ENCODE data around the gene G6PC2. TPM values are rescaled to one million over a fixed set of nuclear protein-coding genes. Genes with fewer than 3 reads are reported as not detected.

G6PC2 gene
- total RNA-seq, 1 experiment from 2014 or later: not detected

GRCh38 chr2:168952424-168952823 lies 51.3 kb downstream of the G6PC2 start:
- intact Hi-C loops (cut with micrococcal nuclease; ENCODE audit: unreplicated experiment): no loop called here
- DNase-seq (ENCODE audit: low spot score): no peak
- BruUV-seq (replicated peaks): no TSS peak
- Histone ChIP-seq H3K9me3 (ENCODE audit: low read depth, low read length, poor library complexity, severe bottlenecking) (no peaks in the 10 kb centered on the region), H3K4me1 (ENCODE audit: insufficient read depth, low read length, poor library complexity, severe bottlenecking) (no peaks in the 10 kb centered on the region), H3K36me3 (ENCODE audit: insufficient read depth, low read length, poor library complexity, severe bottlenecking) (no peaks in the 10 kb centered on the region), H3K27ac (ENCODE audit: low read depth, low read length, poor library complexity, severe bottlenecking) (no peak overlapping the region), H3K4me3 (ENCODE audit: low read depth, low read length, poor library complexity, severe bottlenecking) (no peak overlapping the region), H3K27me3 (replicated peaks; ENCODE audit: insufficient read depth, low read depth, low read length, poor library complexity) (no peaks in the 10 kb centered on the region)
- no peak for TF ChIP-seq EZH2 (IDR thresholded peaks at IDR 0.05; ENCODE audit: borderline replicate concordance, low read depth, low read length, poor library complexity, severe bottlenecking)
- ChIA-PET CTCF (no interaction called here), POLR2A (ENCODE audit: low non-redundant PET) (no interaction called here)

- TF ChIP-seq CTCF (conservative IDR thresholded peaks at IDR 0.05; ENCODE audit: low read depth, low read length) (no peak), EZH2 (IDR thresholded peaks at IDR 0.05; ENCODE audit: borderline replicate concordance, low read depth, low read length, poor library complexity, severe bottlenecking) (no peak)
- ChIA-PET POLR2A (ENCODE audit: low non-redundant PET) (no interaction called here), CTCF (no interaction called here)
- DNase-seq (ENCODE audit: low spot score): no peak
- Histone ChIP-seq H3K4me3 (ENCODE audit: low read depth, low read length, poor library complexity, severe bottlenecking) (no peak overlapping the region), H3K27ac (ENCODE audit: low read depth, low read length, poor library complexity, severe bottlenecking) (no peak overlapping the region), H3K4me1 (ENCODE audit: insufficient read depth, low read length, poor library complexity, severe bottlenecking) (no peaks in the 10 kb centered on the region), H3K9me3 (ENCODE audit: low read depth, low read length, poor library complexity, severe bottlenecking) (no peaks in the 10 kb centered on the region), H3K27me3 (replicated peaks; ENCODE audit: insufficient read depth, low read depth, low read length, poor library complexity) (no peaks in the 10 kb centered on the region), H3K36me3 (ENCODE audit: insufficient read depth, low read length, poor library complexity, severe bottlenecking) (no peaks in the 10 kb centered on the region)
- no TSS peak for BruUV-seq (replicated peaks)
- intact Hi-C loops (cut with micrococcal nuclease; ENCODE audit: unreplicated experiment): no loop called here
Measured at GRCh38 chr2:168954256-168954655, 53.2 kb downstream of the G6PC2 start.

- no TSS peak for BruUV-seq (replicated peaks)
- CTCF ChIA-PET: no interaction called here
- no peak for DNase-seq (ENCODE audit: low spot score)
Measured at GRCh38 chr2:168955321-168955720, 54.2 kb downstream of the G6PC2 start.

More at GRCh38 chr2:168955321-168955720, 54.2 kb downstream of the G6PC2 start:
- TF ChIP-seq CTCF (conservative IDR thresholded peaks at IDR 0.05; ENCODE audit: low read depth, low read length): no peak
- TF ChIP-seq EZH2 (IDR thresholded peaks at IDR 0.05; ENCODE audit: borderline replicate concordance, low read depth, low read length, poor library complexity, severe bottlenecking): no peak
- Histone ChIP-seq H3K4me1 (ENCODE audit: insufficient read depth, low read length, poor library complexity, severe bottlenecking) (no peaks in the 10 kb centered on the region), H3K36me3 (ENCODE audit: insufficient read depth, low read length, poor library complexity, severe bottlenecking) (no peaks in the 10 kb centered on the region), H3K27me3 (replicated peaks; ENCODE audit: insufficient read depth, low read depth, low read length, poor library complexity) (no peaks in the 10 kb centered on the region), H3K27ac (ENCODE audit: low read depth, low read length, poor library complexity, severe bottlenecking) (no peak overlapping the region), H3K9me3 (ENCODE audit: low read depth, low read length, poor library complexity, severe bottlenecking) (no peaks in the 10 kb centered on the region), H3K4me3 (ENCODE audit: low read depth, low read length, poor library complexity, severe bottlenecking) (no peak overlapping the region)
- POLR2A ChIA-PET (ENCODE audit: low non-redundant PET): no interaction called here
- intact Hi-C loops (cut with micrococcal nuclease; ENCODE audit: unreplicated experiment): no loop called here
